Measurements from ENCODE around the gene APEH.

Gene APEH

DNA sequence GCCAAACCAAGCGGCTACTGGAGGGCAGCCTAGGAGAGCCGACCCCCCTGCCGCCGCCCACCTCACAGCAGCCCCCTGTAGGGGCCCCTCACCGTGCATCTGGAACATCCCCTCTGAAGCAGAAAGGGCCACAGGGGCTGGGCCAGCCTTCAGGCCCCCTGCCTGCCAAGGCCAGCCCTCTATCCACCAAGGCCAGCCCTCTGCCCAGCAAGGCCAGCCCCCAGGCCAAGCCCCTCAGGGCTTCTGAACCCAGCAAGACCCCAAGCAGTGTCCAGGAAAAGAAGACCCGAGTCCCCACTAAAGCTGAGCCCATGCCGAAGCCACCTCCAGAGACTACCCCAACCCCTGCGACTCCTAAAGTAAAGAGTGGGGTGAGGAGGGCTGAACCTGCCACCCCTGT, 23.5 kb upstream of the APEH start:
- DNase-seq (ENCODE audit: low read depth), result no peak

DNA sequence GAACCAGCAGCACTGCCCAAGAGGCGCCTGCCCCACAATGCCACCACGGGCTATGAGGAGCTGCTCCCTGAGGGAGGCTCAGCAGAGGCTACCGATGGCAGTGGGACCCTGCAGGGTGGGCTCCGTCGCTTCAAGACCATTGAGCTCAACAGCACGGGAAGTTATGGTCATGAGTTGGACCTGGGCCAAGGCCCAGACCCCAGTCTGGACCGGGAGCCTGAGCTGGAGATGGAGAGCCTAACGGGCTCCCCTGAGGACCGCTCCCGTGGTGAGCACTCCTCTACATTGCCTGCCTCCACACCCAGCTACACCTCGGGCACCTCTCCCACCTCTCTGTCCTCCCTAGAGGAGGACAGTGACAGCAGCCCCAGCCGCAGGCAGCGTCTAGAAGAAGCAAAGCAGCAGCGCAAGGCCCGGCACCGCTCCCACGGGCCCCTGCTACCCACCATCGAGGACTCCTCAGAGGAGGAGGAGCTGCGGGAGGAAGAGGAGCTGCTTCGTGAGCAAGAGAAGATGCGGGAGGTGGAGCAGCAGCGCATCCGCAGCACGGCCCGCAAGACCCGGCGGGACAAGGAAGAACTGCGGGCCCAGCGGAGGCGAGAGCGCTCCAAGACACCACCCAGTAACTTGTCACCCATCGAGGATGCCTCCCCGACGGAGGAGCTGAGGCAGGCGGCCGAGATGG, 21.8 kb upstream of the APEH start:
- no peak for DNase-seq (ENCODE audit: low read depth)

- DNase-seq (ENCODE audit: low read depth), result no peak
Measured at GRCh38 chr3:49652903-49653415, 21.2 kb upstream of the APEH start.

GRCh38 chr3:49653621-49654020, 20.5 kb upstream of the APEH start:
- DNase-seq (ENCODE audit: low read depth), result no peak

GRCh38 chr3:49654176-49654825, 19.9 kb upstream of the APEH start:
- no peak for DNase-seq (ENCODE audit: low read depth)

- DNase-seq (ENCODE audit: low read depth), result no peak
Measured at GRCh38 chr3:49654955-49655556, 19.1 kb upstream of the APEH start.

DNA sequence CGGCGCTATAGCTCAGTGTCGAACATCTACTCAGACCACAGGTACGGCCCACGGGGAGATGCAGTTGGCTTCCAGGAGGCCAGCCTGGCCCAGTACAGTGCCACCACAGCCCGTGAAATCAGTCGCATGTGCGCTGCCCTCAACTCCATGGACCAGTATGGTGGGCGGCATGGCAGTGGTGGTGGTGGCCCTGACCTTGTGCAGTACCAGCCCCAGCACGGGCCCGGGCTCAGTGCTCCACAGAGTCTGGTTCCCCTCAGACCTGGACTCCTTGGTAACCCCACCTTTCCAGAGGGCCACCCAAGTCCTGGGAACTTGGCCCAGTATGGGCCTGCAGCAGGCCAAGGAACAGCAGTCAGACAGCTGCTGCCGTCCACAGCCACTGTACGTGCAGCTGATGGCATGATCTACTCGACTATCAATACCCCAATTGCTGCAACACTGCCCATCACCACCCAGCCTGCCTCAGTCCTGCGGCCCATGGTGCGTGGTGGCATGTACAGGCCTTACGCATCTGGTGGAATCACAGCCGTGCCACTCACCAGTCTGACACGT, 18.3 kb upstream of the APEH start:
- DNase-seq (ENCODE audit: low read depth), result no peak

- DNase-seq (ENCODE audit: low read depth), result no peak
Measured at GRCh38 chr3:49656541-49657112, 17.5 kb upstream of the APEH start.

- no peak for DNase-seq (ENCODE audit: low read depth)
Measured at GRCh38 chr3:49657208-49657915, 16.8 kb upstream of the APEH start.

GRCh38 chr3:49658711-49659110, 15.4 kb upstream of the APEH start:
- no peak for DNase-seq (ENCODE audit: low read depth)

DNA sequence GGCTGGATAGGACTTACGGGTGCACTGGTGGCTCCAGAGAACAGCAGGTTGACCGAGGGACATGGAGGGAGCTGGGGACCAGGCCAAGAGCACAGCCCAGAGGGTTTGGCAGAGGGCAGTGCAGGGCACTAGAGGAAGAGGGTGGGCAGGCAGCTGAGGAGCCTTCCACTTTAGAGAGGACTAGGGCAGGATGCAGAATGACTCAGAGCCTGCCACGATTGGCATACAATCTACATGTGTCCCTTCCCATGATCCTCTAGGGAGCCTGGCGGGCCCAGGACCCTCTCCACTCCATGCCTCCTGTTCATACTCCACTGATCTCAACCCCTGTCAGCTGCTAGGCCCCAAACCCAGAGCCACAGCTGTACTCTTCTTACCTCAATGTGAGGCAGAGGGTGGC, 14.4 kb upstream of the APEH start:
- no peak for DNase-seq (ENCODE audit: low read depth)

DNA sequence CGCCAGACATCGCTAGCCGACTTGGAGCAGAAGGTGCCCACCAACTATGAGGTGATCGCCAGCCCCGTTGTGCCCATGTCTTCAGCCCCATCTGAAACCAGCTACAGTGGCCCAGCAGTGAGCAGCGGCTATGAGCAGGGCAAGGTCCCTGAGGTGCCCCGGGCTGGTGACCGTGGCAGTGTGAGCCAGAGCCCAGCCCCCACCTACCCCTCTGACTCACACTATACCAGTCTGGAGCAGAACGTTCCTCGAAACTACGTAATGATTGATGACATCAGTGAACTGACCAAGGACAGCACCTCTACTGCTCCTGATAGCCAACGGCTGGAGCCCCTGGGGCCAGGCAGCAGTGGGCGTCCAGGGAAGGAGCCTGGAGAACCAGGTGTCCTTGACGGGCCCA, 12.9 kb upstream of the APEH start:
- DNase-seq (ENCODE audit: low read depth), result no peak

DNA sequence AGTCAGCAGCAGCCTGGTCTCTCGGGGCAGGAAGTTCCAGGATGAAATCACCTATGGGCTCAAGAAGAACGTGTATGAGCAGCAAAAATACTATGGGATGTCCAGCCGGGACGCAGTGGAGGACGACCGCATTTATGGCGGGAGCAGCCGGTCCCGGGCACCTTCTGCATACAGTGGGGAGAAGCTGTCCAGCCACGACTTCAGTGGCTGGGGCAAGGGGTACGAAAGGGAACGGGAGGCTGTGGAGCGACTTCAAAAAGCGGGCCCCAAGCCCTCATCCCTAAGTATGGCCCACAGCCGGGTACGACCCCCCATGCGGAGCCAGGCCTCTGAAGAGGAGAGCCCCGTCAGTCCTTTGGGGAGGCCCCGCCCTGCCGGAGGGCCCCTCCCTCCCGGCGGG, 12.1 kb upstream of the APEH start:
- no peak for DNase-seq (ENCODE audit: low read depth)

GRCh38 chr3:49662720-49663413, 11.3 kb upstream of the APEH start:
- no peak for DNase-seq (ENCODE audit: low read depth)

DNA sequence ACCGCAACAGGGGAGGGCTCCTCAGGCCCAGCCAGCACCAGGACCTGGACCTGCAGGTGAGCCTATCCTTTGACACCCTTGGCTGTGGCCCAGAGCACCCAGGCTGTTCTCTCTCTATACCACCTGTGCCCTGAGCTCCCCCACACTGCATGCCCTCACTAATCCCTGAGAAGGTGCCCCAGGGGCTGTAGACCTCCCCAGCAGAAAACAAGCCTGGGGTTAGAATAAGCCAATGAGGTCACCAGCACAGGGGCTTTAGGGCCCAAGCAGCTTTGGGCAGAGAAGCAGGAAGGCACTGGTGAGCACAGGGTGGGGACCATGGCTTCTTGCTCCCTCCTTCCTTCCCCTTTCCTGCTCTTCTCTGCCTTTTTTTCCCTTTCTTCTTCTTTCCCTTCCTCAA, 10.3 kb upstream of the APEH start:
- no peak for DNase-seq (ENCODE audit: low read depth)

DNA sequence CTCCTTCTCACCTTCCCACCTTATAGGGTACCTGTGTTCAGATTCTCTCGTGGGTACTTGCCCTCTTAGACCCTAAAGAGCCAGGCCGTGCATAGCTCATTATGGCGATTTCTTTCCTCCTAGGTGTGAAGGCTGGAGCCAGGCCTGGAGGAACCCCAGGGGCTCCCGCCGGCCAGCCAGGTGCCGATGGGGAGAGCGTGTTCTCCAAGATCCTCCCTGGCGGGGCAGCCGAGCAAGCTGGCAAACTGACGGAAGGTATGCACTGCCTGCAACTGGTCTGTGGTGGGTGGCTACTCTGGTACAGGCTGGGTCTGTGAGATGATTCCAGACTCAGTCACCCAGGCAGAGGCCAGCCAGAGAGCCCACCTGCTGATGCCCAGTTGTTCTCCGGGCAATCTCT, 9.9 kb upstream of the APEH start:
- DNase-seq (ENCODE audit: low read depth), result no peak

DNA sequence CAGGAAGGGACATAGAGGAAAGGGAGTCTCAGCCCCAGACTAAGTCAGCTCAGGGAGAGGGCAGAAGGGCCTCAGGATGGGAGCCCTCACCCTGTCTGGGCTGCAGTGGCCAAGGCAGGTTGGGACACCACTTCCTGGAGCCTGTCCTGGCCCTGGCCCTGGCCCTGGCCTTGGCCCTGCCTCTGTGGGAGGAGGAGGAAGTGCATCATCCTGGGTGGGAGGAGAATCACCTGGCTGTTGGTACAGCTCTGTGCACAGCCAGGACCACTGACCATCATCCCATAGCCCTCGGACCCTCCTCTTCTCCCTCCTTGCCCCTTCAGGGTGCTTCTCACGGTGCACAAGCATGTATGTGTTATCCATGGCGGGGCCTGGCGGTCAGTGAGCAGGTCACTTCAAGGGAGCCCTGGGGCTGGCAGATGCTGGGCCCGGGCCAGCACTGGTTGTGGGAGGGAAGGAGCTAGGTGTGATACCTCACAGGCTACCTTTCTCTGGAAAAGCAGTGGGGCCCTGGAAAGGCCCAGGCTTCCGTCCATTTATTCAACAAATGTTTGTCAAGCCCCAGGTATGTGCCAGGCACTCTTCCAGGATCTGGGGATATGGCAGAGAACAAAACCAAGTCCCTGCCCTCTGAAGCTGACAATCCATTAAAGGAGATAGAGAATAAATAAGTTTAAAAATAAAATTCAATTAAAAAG, 8.2 kb upstream of the APEH start:
- no peak for DNase-seq (ENCODE audit: low read depth)

DNA sequence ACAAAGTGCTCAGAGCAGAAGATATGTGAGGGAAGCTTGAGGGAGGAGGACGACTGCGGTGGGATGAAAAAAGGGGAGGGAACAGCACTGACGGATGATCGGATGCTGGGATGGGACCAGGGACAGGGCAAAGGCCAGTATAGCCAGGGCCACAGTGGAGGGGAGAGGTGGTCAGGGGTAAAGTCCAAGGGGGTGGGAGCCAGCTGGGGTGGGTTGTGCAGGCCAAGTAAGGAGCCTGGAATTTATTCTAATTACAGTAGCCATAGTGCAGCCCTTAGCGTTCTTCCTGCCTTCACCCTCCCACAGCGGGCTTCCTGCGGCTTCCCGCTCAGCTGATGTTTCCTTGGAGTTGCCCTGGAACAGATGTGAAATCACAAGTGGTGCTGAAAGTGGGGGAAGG, 7.6 kb upstream of the APEH start:
- DNase-seq (ENCODE audit: low read depth), result no peak

DNA sequence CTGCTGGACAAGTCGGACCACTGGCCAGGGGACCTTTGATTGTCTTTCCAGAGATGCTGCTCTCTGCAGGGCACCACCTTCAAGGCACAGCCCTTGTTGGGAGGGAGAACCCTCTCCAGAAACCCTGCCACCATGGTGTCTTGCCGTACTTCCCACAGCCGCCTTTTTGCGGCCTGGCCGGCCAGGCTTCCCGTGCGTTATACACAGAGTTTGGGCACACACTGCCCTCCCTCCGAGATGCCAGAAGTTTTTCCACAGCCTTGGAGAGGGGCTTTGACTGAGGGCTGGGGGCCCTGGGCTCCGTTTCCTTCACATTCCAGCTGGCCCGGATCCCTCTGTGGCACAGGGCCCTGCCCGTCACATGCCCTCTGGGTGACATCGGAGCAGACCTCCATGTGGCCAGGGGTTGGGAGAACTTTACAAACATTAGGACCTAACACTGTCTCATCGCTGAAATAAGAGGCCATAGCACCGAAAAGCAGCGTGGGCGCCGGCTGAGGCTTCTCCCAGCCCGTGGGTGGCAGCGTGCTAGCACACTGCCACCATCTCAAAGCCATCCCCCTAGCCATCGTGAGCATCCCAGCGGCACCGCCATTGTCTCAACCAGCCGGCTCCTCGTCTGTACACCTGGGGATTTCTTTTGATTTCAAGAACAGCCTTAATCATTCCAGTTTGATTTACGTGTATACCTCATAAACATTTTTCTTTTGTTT, 6.3 kb upstream of the APEH start:
- DNase-seq (ENCODE audit: low read depth), result no peak

DNA sequence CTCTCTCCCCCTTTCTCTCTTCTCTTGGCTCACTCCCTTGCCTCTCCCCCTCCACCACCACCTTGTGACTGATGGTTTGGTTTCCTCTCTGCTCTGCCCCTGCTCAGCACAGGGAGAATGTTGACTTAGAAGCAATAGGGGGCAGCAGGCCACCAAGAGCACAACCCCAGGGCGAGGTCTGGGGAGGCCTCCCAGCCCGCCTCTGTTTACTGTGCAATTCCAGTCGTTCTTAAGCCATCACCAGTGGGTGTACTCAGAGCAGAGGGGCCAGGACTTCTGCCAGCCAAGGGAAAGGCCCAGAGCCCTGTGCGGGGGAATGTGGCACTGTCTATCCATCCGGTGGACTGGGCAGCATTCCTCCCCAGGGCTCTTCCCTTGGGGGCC, 5.7 kb upstream of the APEH start:
- DNase-seq (ENCODE audit: low read depth), result no peak

All from GM04503 (cell line).